Nephron progenitor cell (in vitro differentiated cells): ENCODE results near the gene MGLL.

Source experiments
- DNase-seq: peaks from one replicate; pipeline ENCODE4 v3.0.0; 2021
- H3K27ac Mint-ChIP-seq: 2 replicates; pipeline ENCODE4 v1.8.0; 2021; ENCODE audit warnings: mild to moderate bottlenecking, moderate library complexity, mixed read lengths
- H3K27me3 Mint-ChIP-seq: 2 replicates; pipeline ENCODE4 v1.8.0; 2021; ENCODE audit warnings: mild to moderate bottlenecking, low read depth, mixed read lengths; ENCODE audit not compliant: poor library complexity
- H3K36me3 Mint-ChIP-seq: 2 replicates; pipeline ENCODE4 v1.8.0; 2021; ENCODE audit warnings: low read depth, mixed read lengths
- H3K4me1 Mint-ChIP-seq: 2 replicates; pipeline ENCODE4 v1.8.0; 2021; ENCODE audit warnings: mixed read lengths
- H3K4me3 Mint-ChIP-seq: 2 replicates; pipeline ENCODE4 v1.8.0; 2021; ENCODE audit warnings: mild to moderate bottlenecking, moderate library complexity, mixed read lengths
- H3K9me3 Mint-ChIP-seq: 2 replicates; pipeline ENCODE4 v1.8.0; 2021; ENCODE audit warnings: mild to moderate bottlenecking, moderate library complexity, mixed read lengths
- CTCF ChIP-seq: fragments of 200-600 bp; sonication (generic); IDR thresholded peaks from 2 replicates; pipeline ENCODE4 v1.5.0; 2021; ENCODE audit warnings: antibody characterized with exemption

The MGLL gene

GRCh38 chr3:127750226-127751031 is 71.9 kb downstream of the MGLL start:
- peaks cover 9% of the 10 kb centered on the region for H3K27me3 Mint-ChIP-seq
- no peak for DNase-seq
- peaks cover 77% of the 10 kb centered on the region for H3K4me1 Mint-ChIP-seq
- TF ChIP-seq CTCF = no peak
- H3K27ac Mint-ChIP-seq = peak overlapping the region; percentile 29
- H3K4me3 Mint-ChIP-seq = no peak overlapping the region
- H3K36me3 Mint-ChIP-seq = no peaks in the 10 kb centered on the region
- H3K9me3 Mint-ChIP-seq = no peaks in the 10 kb centered on the region

GRCh38 chr3:127749787-127750225 is 72.5 kb downstream of the MGLL start:
- H3K36me3 Mint-ChIP-seq = no peaks in the 10 kb centered on the region
- H3K27me3 Mint-ChIP-seq = peaks cover 9% of the 10 kb centered on the region
- H3K4me1 Mint-ChIP-seq = peaks cover 73% of the 10 kb centered on the region
- H3K27ac Mint-ChIP-seq = peak overlapping the region; percentile 29
- TF ChIP-seq CTCF = no peak
- H3K9me3 Mint-ChIP-seq = no peaks in the 10 kb centered on the region
- no peak overlapping the region for H3K4me3 Mint-ChIP-seq
- DNase-seq = no peak

- no peak for DNase-seq
- Mint-ChIP-seq H3K27ac (no peak overlapping the region), H3K4me1 (peaks cover 69% of the 10 kb centered on the region), H3K27me3 (peaks cover 9% of the 10 kb centered on the region), H3K36me3 (no peaks in the 10 kb centered on the region), H3K9me3 (no peaks in the 10 kb centered on the region), H3K4me3 (no peak overlapping the region)
- no peak for TF ChIP-seq CTCF
Observed at GRCh38 chr3:127749361-127749760, 73.0 kb downstream of the MGLL start.

GRCh38 chr3:127748754-127749327 is 73.5 kb downstream of the MGLL start:
- DNase-seq = no peak
- H3K4me3 Mint-ChIP-seq = no peak overlapping the region
- H3K9me3 Mint-ChIP-seq = no peaks in the 10 kb centered on the region
- H3K27me3 Mint-ChIP-seq = peaks cover 13% of the 10 kb centered on the region
- no peak overlapping the region for H3K27ac Mint-ChIP-seq
- H3K4me1 Mint-ChIP-seq = peaks cover 64% of the 10 kb centered on the region
- TF ChIP-seq CTCF = no peak
- H3K36me3 Mint-ChIP-seq = no peaks in the 10 kb centered on the region

GRCh38 chr3:127747751-127748521 is 74.4 kb downstream of the MGLL start:
- Mint-ChIP-seq H3K27me3 (peaks cover 17% of the 10 kb centered on the region), H3K9me3 (no peaks in the 10 kb centered on the region), H3K36me3 (no peaks in the 10 kb centered on the region), H3K4me1 (peaks cover 56% of the 10 kb centered on the region), H3K27ac (peak overlapping the region; percentile 30), H3K4me3 (no peak overlapping the region)
- DNase-seq = no peak
- no peak for TF ChIP-seq CTCF
